Hepatocyte (in vitro differentiated cells): Measurements from ENCODE around the gene PARP6.

Experiments used
- EZH2 ChIP-seq: fragments of 200-600 bp; sonication (generic); IDR thresholded peaks from 2 replicates; pipeline ENCODE4 v1.6.1; 2016; ENCODE audit warnings: antibody characterized with exemption, mild to moderate bottlenecking, borderline replicate concordance
- EZH2phosphoT487 ChIP-seq: fragments of 200-600 bp; sonication (generic); IDR thresholded peaks from one replicate; pipeline ENCODE4 v1.6.1; 2018; ENCODE audit warnings: antibody characterized with exemption, mild to moderate bottlenecking, low read depth, moderate library complexity; ENCODE audit not compliant: unreplicated experiment, severe bottlenecking
- TF ChIP-seq, protein P1 (sequence below): fragments of 200-600 bp; sonication (generic); IDR thresholded peaks from 2 replicates; pipeline ENCODE4 v1.5.1; 2016; ENCODE audit warnings: antibody characterized with exemption, mild to moderate bottlenecking; ENCODE audit not compliant: poor library complexity

DNA sequence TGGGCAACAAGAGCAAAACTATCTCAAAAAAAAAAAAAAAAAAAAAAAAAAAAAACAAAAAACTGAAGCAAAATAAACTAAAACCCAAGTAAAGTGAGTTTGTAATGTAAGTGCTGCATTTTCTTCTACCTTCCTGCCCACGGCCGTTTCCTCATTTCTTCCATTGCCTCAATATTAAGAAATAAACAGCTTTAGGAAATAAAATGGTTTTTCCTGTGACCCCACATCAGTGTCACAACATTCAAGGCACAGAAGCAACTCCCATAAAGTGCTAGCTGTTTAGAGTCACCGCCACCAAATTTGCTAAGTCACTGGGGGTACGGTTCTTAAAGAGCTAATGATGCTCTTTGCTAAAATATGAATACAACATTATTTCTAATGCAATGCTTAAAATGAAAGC is 44.6 kb downstream of the PARP6 start:
- TF ChIP-seq, protein P1, sequence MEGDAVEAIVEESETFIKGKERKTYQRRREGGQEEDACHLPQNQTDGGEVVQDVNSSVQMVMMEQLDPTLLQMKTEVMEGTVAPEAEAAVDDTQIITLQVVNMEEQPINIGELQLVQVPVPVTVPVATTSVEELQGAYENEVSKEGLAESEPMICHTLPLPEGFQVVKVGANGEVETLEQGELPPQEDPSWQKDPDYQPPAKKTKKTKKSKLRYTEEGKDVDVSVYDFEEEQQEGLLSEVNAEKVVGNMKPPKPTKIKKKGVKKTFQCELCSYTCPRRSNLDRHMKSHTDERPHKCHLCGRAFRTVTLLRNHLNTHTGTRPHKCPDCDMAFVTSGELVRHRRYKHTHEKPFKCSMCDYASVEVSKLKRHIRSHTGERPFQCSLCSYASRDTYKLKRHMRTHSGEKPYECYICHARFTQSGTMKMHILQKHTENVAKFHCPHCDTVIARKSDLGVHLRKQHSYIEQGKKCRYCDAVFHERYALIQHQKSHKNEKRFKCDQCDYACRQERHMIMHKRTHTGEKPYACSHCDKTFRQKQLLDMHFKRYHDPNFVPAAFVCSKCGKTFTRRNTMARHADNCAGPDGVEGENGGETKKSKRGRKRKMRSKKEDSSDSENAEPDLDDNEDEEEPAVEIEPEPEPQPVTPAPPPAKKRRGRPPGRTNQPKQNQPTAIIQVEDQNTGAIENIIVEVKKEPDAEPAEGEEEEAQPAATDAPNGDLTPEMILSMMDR = no peak
- no peak for TF ChIP-seq EZH2
- no peak for TF ChIP-seq EZH2phosphoT487
